Osteocyte (in vitro differentiated cells): ENCODE measurements around the gene WIPI1. TPM values are rescaled to one million over a fixed set of nuclear protein-coding genes. Genes with fewer than 3 reads are reported as not detected.

Experiments used
- DNase-seq: peaks from one replicate; pipeline ENCODE4 v3.0.0; 2021; ENCODE audit warnings: mixed read lengths; ENCODE audit not compliant: unreplicated experiment; ENCODE audit errors: extremely low spot score
- H3K27ac Mint-ChIP-seq: one replicate; pipeline ENCODE4 v1.8.0; 2021; ENCODE audit warnings: mild to moderate bottlenecking, mixed read lengths; ENCODE audit not compliant: unreplicated experiment
- H3K27me3 Mint-ChIP-seq: one replicate; pipeline ENCODE4 v1.8.0; 2021; ENCODE audit warnings: mixed read lengths; ENCODE audit not compliant: unreplicated experiment
- H3K36me3 Mint-ChIP-seq: one replicate; pipeline ENCODE4 v1.8.0; 2021; ENCODE audit warnings: mixed read lengths; ENCODE audit not compliant: unreplicated experiment
- H3K4me1 Mint-ChIP-seq: one replicate; pipeline ENCODE4 v1.8.0; 2021; ENCODE audit warnings: mixed read lengths; ENCODE audit not compliant: unreplicated experiment
- H3K4me3 Mint-ChIP-seq: one replicate; pipeline ENCODE4 v1.8.0; 2021; ENCODE audit warnings: mild to moderate bottlenecking, moderate library complexity, mixed read lengths; ENCODE audit not compliant: unreplicated experiment
- H3K9me3 Mint-ChIP-seq: one replicate; pipeline ENCODE4 v1.8.0; 2021; ENCODE audit warnings: mixed read lengths; ENCODE audit not compliant: unreplicated experiment
- CTCF ChIP-seq: fragments of 200-600 bp; sonication (generic); IDR thresholded peaks from 2 replicates; pipeline ENCODE4 v1.5.0; 2021; ENCODE audit warnings: antibody characterized with exemption, mild to moderate bottlenecking, moderate library complexity
- microRNA-seq: library from miRNA; unstranded; fragments of <30 nt; microRNA quantifications from one replicate; pipeline ENCODE4 v1.1.0, GENCODE V29; 2020; ENCODE audit not compliant: unreplicated experiment
- total RNA-seq: library from RNA; stranded (reverse); gene quantifications from 2 replicates; pipeline ENCODE4 v1.2.1, GENCODE V29; 2021

WIPI1 gene
- total RNA-seq, 1 donor from 2014 or later: 74.5 TPM

DNA sequence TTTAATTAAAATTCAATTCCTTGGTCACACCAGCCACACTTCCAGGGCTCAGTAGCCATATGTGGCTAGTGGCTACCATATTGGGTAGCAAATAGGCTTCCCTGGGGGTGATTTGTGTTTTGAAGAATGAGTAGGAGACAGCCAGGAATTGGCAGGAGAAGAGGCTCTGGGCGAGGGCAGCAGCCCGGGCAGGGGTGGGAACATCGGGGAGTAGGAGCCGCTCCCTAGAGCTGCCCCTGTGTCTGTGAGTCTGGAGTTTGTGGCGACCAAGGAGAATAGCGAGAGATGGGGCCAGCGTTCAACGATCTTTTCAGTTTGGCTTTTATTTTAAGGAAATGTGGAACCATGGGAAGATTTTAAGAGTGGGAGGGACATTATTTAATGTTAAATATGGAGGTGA, 81.7 kb downstream of the WIPI1 start:
- no peaks in the 10 kb centered on the region for H3K36me3 Mint-ChIP-seq

More for the DNA sequence above, 81.7 kb downstream of the WIPI1 start:
- Mint-ChIP-seq H3K4me3 (no peak overlapping the region), H3K27ac (no peak overlapping the region), H3K9me3 (no peaks in the 10 kb centered on the region), H3K27me3 (no peaks in the 10 kb centered on the region), H3K4me1 (peaks cover 29% of the 10 kb centered on the region)
- TF ChIP-seq CTCF: no peak
- DNase-seq: no peak

Small RNAs within 50 kb of the gene (microRNA-seq; reads per million reads assigned to microRNA genes)
- gene MIR635: not detected

Other genes starting within 250 kb of the WIPI1 start
- gene AMZ2, start 209.5 kb downstream of the WIPI1 start, total RNA-seq: 66.5 and 69.8 TPM in 2 replicates
- 2.1 and 2.7 TPM in 2 replicates for gene SLC16A6, start 166.4 kb downstream of the WIPI1 start, total RNA-seq
- gene ARSG, start 166.0 kb downstream of the WIPI1 start, total RNA-seq: 8.7 and 8.9 TPM in 2 replicates
- gene PRKAR1A, start 54.9 kb upstream of the WIPI1 start, total RNA-seq: 308 and 326 TPM in 2 replicates
- gene FAM20A, start 143.9 kb upstream of the WIPI1 start, total RNA-seq: not detected in 2 replicates